ENCODE data around the gene PLEKHH2.
"Not testable (repeated sequence)": the region's sequence is repeated elsewhere in the genome, so short reads cannot be mapped to it uniquely, and the experiment has no call there.

PLEKHH2 gene

GRCh38 chr2:43619511-43619910 lies 17.5 kb upstream of the PLEKHH2 start:
- ATAC-seq (no peak), DNase-seq (ENCODE audit: low spot score in 2 of 2) (no peak)
- Mint-ChIP-seq H3K36me3 (no peaks in the 10 kb centered on the region), H3K9me3 (no peaks in the 10 kb centered on the region), H3K4me1 (no peaks in the 10 kb centered on the region), H3K4me3 (no peak overlapping the region), H3K27ac (no peak overlapping the region)

DNA sequence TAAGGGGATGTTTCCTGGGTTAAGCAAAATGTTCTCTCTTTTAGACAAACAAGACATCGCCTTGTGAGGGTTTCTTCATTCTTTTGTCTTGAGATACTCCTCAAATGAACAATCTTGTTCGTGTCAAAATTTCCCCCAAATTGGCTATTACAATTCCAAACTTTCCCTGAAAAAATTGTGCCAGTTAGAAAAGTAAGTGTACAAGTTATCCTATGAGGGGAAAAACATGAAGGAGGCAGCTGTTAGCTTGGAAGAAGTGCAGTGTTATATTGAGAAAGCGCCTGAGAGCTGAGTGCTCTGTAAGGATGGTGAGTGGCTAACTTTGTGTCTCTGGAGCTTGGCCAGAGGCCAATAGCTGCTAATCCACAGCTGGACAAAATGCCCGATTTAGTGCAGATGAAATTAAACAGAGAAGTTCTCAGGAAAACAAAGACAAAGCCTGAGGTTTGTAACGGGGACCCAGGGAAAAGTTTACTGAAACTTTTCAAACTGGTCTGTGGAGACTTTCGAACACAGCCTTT lies 14.1 kb upstream of the PLEKHH2 start:
- Mint-ChIP-seq H3K4me3 (no peak overlapping the region), H3K4me1 (no peaks in the 10 kb centered on the region), H3K9me3 (no peaks in the 10 kb centered on the region), H3K36me3 (no peaks in the 10 kb centered on the region), H3K27ac (no peak overlapping the region)
- DNase-seq (ENCODE audit: low spot score in 2 of 2): no peak
- ATAC-seq: no peak

GRCh38 chr2:43631618-43632317 lies 5.3 kb upstream of the PLEKHH2 start:
- H3K27ac Mint-ChIP-seq: no peak overlapping the region
- H3K4me3 Mint-ChIP-seq: no peak overlapping the region
- peaks cover 10% of the 10 kb centered on the region for H3K4me1 Mint-ChIP-seq
- H3K36me3 Mint-ChIP-seq: no peaks in the 10 kb centered on the region
- H3K9me3 Mint-ChIP-seq: no peaks in the 10 kb centered on the region
- ATAC-seq: no peak
- no peak for DNase-seq (ENCODE audit: low spot score in 2 of 2)

GRCh38 chr2:43634604-43635306 lies 2.3 kb upstream of the PLEKHH2 start:
- DNase-seq (ENCODE audit: low spot score in 2 of 2) (no peak), ATAC-seq (no peak)
- H3K9me3 Mint-ChIP-seq: no peaks in the 10 kb centered on the region
- no peak overlapping the region for H3K4me3 Mint-ChIP-seq
- no peak overlapping the region for H3K27ac Mint-ChIP-seq
- H3K4me1 Mint-ChIP-seq: peaks cover 12% of the 10 kb centered on the region
- H3K36me3 Mint-ChIP-seq: no peaks in the 10 kb centered on the region

DNA sequence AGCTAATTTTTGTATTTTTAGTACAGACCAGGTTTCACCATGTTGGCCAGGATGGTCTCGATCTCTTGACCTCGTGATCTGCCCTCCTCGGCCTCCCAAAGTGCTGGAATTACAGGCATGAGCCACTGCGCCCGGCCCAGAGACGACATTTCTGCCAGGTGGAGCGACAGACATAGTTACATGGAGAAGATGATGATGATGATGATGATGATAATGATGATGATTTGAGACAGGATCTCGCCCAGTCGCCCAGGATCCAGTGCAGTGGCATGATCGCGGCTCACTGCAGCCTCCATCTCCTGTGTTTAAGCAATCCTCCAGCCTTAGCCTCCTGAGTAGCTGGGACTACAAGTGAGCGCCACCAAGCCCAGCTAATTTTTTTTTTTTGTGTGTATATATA lies 907 bp upstream of the PLEKHH2 start:
- ATAC-seq; H3K36me3 Mint-ChIP-seq; H3K9me3 Mint-ChIP-seq; DNase-seq (ENCODE audit: low spot score in 2 of 2): not testable (repeated sequence)
- Mint-ChIP-seq H3K27ac (peak overlapping the region; percentile 24), H3K4me3 (peak overlapping the region; percentile 77), H3K4me1 (peaks cover 12% of the 10 kb centered on the region)

- Mint-ChIP-seq H3K36me3 (no peaks in the 10 kb centered on the region), H3K27ac (peak overlapping the region; percentile 24), H3K4me1 (peaks cover 12% of the 10 kb centered on the region), H3K4me3 (peak overlapping the region; percentile 77), H3K9me3 (no peaks in the 10 kb centered on the region)
- ATAC-seq: peak; percentile 22
- DNase-seq (ENCODE audit: low spot score in 2 of 2): no peak
Measured at GRCh38 chr2:43636621-43637020, 439 bp upstream of the PLEKHH2 start.

DNA sequence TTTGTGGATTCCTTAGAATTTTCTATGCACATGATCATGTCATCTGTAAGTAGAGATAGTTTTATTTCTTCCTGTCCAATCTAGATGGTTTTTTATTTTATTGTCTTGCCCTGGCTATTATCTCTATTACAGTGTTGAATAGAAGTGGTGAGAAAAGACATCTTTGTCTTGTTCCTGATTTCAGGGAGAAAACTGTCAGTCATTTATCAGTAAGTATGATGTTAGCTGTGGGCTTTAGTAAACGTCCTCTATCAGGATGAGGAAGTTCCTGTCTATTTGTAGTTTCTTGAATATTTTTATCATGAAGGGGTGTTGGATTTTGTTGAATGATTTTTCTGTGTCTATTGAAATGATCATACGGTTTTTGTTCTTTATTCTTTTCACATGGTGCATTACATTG lies 5.3 kb downstream of the PLEKHH2 start:
- Mint-ChIP-seq H3K4me1 (no peaks in the 10 kb centered on the region), H3K27ac (no peak overlapping the region), H3K4me3 (no peak overlapping the region), H3K9me3 (no peaks in the 10 kb centered on the region), H3K36me3 (no peaks in the 10 kb centered on the region)
- DNase-seq (ENCODE audit: low spot score in 2 of 2) (no peak), ATAC-seq (no peak)

- no peak for DNase-seq (ENCODE audit: low spot score in 2 of 2)
- H3K9me3 Mint-ChIP-seq: no peaks in the 10 kb centered on the region
- no peak for ATAC-seq
- H3K4me3 Mint-ChIP-seq: no peak overlapping the region
- H3K36me3 Mint-ChIP-seq: no peaks in the 10 kb centered on the region
- H3K4me1 Mint-ChIP-seq: no peaks in the 10 kb centered on the region
- no peak overlapping the region for H3K27ac Mint-ChIP-seq
Measured at GRCh38 chr2:43643680-43644079, 6.6 kb downstream of the PLEKHH2 start.

GRCh38 chr2:43648994-43649701 lies 12.1 kb downstream of the PLEKHH2 start:
- DNase-seq (ENCODE audit: low spot score in 2 of 2): no peak

GRCh38 chr2:43653506-43653905 lies 16.4 kb downstream of the PLEKHH2 start:
- H3K9me3 Mint-ChIP-seq: no peaks in the 10 kb centered on the region

More at GRCh38 chr2:43648994-43649701, 12.1 kb downstream of the PLEKHH2 start:
- no peaks in the 10 kb centered on the region for H3K9me3 Mint-ChIP-seq
- no peaks in the 10 kb centered on the region for H3K36me3 Mint-ChIP-seq
- no peaks in the 10 kb centered on the region for H3K4me1 Mint-ChIP-seq
- H3K4me3 Mint-ChIP-seq: no peak overlapping the region
- H3K27ac Mint-ChIP-seq: no peak overlapping the region
- ATAC-seq: no peak

DNA sequence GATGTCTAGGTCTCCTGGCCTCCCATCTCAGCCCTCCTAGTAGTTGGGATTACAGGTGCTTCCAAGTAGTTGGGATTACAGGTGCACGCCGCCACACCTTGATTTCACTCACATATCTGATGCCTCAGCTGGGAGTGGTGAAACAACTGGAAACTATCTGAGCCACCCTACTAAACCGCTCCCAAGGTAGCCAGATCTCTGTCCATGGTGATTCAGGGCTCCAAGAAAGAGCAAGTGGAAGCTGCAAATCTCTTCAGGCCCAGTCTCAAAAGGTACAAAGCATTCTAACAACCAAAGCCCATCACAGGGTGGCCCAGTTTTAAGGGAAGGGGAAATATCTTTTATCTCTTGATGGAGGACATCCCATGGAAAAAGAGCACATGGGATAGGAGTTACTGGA lies 20.2 kb downstream of the PLEKHH2 start:
- DNase-seq (ENCODE audit: low spot score in 2 of 2) (no peak), ATAC-seq (no peak)
- H3K4me3 Mint-ChIP-seq: no peak overlapping the region
- H3K36me3 Mint-ChIP-seq: no peaks in the 10 kb centered on the region
- no peaks in the 10 kb centered on the region for H3K4me1 Mint-ChIP-seq
- H3K27ac Mint-ChIP-seq: no peak overlapping the region
- H3K9me3 Mint-ChIP-seq: no peaks in the 10 kb centered on the region

More at GRCh38 chr2:43653506-43653905, 16.4 kb downstream of the PLEKHH2 start:
- H3K4me3 Mint-ChIP-seq: no peak overlapping the region
- DNase-seq (ENCODE audit: low spot score in 2 of 2): no peak
- no peaks in the 10 kb centered on the region for H3K4me1 Mint-ChIP-seq
- no peak for ATAC-seq
- no peaks in the 10 kb centered on the region for H3K36me3 Mint-ChIP-seq
- H3K27ac Mint-ChIP-seq: no peak overlapping the region

DNA sequence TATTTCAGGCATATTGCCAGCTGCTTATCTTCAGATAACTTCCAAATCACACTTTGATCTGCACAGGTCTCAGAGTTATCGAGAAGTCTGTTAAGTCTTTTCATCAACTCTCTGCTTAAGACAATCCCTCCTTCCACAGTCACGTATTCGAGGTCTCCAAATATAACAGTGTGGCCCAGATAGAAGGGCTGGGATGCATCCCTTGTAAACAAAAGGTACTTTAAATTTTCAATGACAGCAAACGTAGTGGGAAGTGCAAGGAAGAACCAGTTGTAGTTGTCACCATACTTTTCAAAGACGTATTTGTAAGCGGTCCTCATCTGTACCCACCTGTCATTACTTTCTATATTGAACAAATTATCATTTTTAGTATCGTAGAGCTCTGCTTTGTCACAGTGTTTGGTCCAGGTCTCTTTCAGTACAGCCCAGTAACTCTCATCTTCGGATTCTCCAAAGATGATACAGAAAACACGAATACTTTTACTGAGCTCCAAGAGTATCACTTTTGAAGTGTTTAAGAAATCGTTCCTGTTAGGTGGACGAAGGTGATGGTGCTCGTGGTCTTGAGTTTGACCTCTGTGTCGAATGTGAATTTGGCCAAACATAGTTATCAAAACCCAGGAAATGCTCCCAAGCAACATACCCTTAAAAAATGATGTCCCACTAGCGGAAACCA lies 38.7 kb downstream of the PLEKHH2 start:
- peak overlapping the region; percentile 28 for H3K4me3 Mint-ChIP-seq
- no peaks in the 10 kb centered on the region for H3K4me1 Mint-ChIP-seq
- H3K36me3 Mint-ChIP-seq: no peaks in the 10 kb centered on the region
- no peak overlapping the region for H3K27ac Mint-ChIP-seq
- no peak for DNase-seq (ENCODE audit: low spot score in 2 of 2)
- peaks cover 5% of the 10 kb centered on the region for H3K9me3 Mint-ChIP-seq
- no peak for ATAC-seq

GRCh38 chr2:43676322-43677050 lies 39.4 kb downstream of the PLEKHH2 start, which contains the start of gene C1GALT1C1L:
Gene C1GALT1C1L, minus strand, starts transcription at chr2:43676429. Its CDS starts 107 bp downstream, at chr2:43676322.
- ATAC-seq (peak; percentile 54), DNase-seq (ENCODE audit: low spot score in 2 of 2) (no peak)
- no peaks in the 10 kb centered on the region for H3K36me3 Mint-ChIP-seq
- peaks cover 5% of the 10 kb centered on the region for H3K9me3 Mint-ChIP-seq
- no peak within 1 kb of the TSS for H3K27ac Mint-ChIP-seq
- H3K4me3 Mint-ChIP-seq: peak within 1 kb of the TSS; percentile 28
- no peaks in the 10 kb centered on the region for H3K4me1 Mint-ChIP-seq

DNA sequence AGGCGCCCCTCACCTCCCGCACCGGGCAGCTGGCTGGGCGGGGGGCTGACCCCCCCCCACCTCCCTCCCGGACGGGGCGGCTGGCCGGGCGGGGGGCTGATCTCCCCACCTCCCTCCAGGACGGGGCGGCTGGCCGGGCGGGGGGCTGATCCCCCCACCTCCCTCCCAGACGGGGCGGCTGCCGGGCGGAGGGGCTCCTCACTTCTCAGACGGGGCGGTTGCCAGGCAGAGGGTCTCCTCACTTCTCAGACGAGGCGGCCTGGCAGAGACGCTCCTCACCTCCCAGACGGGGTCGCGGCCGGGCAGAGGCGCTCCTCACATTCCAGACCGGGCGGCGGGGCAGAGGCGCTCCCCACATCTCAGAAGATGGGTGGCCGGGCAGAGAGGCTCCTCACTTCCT lies 40.7 kb downstream of the PLEKHH2 start:
- DNase-seq (ENCODE audit: low spot score in 2 of 2); H3K9me3 Mint-ChIP-seq; H3K27ac Mint-ChIP-seq; H3K4me3 Mint-ChIP-seq; H3K4me1 Mint-ChIP-seq; ATAC-seq; H3K36me3 Mint-ChIP-seq: not testable (repeated sequence)

Measured in stimulated activated effector memory CD8-positive, alpha-beta T cell treated with anti-CD3 and anti-CD28 coated beads, Interleukin-12 subunit alpha, Interleukin-12 subunit beta, amount 100 ng/mL, for 72 hours (primary cell).